Measurements from ENCODE around the gene NRP1.
"Not testable (repeated sequence)": the region's sequence is repeated elsewhere in the genome, so short reads cannot be mapped to it uniquely, and the experiment has no call there.

The NRP1 gene

DNA sequence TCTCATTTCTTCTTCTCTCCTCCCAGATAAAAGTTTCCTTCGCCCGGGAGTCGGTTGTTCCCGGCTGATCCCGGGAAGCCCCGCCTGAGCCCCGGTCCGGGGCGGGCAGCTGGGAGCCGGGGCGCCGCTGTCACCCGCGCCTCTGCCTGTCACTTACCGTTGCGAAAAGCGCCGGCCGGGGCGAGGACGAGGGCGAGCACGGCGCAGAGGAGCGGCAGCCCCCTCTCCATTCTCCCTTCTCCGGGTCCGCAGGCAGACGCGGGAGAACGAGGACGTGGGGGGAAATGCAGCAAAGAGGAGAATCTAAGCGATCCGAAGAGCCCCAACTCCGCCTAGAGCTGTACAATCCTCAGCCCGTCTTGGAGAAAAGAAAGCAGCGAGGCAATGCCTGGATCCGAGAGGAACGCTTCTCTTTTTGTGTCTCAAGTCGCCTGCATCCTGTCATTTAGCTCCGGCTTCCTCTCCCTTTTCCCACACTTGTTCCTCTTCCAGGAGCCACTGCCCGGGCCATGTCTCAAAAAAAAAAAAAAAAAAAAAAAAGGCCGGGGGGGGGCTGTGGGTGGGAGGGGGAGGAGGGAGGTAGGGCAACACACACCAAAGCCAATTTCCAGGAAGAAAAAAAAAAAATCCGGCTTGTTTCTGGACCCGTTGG lies at the start of gene NRP1:
NRP1 (minus strand) TSS at position 515 of the 652 bp plus-strand sequence; CDS start at position 230, 285 bp downstream.
- no peak for DNase-seq

- DNase-seq, result not testable (repeated sequence)
Measured at GRCh38 chr10:33384201-33384600, 49.7 kb upstream of the NRP1 start.

- DNase-seq, result no peak
Measured at GRCh38 chr10:33382921-33383713, 48.6 kb upstream of the NRP1 start.

GRCh38 chr10:33382216-33382600 lies 47.7 kb upstream of the NRP1 start:
- DNase-seq, result no peak

GRCh38 chr10:33381451-33382215 lies 47.2 kb upstream of the NRP1 start:
- DNase-seq, result no peak

- no peak for DNase-seq
Measured at GRCh38 chr10:33377658-33378025, 43.2 kb upstream of the NRP1 start.

- no peak for DNase-seq
Measured at GRCh38 chr10:33376976-33377657, 42.6 kb upstream of the NRP1 start.

DNA sequence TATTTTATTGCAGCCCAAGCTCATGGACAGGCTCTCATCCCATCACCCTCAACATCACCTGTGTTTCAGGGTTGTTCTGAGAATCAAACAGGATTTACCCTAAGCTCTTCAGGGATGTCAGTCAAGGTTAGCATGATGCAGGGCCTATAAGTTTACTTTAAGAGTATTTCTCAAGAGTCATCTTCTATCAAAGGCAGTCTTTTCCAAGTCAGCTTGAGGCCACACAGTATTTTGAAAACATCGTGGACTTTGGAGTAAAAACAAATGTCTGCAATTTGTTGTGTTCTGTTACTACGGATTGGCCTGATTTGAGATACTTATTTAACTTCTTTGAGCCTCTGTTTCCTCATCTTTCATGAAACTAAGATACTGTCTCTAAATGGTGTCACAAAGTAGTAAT lies 42.0 kb upstream of the NRP1 start:
- no peak for DNase-seq

DNA sequence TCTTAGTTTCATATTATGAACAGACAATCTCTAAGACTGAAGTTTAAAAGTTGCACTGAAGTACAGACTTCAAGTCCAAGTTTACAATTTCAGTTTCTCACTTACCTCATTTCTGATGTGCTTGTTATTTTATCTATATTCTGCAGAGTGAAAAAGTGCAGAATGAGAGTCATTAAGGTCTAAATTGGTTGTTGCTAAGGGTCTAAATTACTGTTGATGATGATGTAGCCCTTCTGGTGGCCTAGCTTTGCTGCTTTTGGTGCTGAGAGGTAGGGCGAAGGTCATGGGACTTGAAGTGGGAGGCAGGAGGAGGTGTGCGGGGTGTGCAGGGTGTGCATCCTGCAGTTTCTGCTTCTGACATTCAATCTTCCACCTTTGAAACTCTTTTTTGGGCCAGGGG lies 38.8 kb upstream of the NRP1 start:
- no peak for DNase-seq

GRCh38 chr10:33371234-33371633 lies 36.8 kb upstream of the NRP1 start:
- no peak for DNase-seq

DNA sequence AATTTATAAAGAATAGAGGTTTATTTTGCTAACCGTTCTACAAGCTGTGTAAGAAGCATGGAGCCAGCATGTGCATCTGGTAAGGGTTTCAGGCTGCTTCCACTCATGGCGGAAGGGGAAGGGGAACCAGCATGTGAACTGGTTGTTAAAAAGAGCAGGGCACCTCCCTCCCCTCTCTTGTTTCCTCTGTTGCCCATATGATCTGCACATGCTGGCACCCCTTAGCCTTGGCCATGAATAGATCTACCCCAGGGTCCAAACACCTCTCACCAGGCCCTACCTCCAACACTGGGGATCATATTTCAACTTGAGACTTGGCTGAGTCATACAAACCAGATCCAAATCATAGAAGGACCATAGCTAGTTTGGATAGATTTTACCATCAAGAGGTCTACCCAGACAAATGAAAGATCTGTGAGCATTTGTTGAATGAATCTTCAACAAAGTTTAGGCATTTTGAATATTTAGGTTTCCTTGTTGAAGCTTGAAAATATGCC lies 36.0 kb upstream of the NRP1 start:
- no peak for DNase-seq

DNA sequence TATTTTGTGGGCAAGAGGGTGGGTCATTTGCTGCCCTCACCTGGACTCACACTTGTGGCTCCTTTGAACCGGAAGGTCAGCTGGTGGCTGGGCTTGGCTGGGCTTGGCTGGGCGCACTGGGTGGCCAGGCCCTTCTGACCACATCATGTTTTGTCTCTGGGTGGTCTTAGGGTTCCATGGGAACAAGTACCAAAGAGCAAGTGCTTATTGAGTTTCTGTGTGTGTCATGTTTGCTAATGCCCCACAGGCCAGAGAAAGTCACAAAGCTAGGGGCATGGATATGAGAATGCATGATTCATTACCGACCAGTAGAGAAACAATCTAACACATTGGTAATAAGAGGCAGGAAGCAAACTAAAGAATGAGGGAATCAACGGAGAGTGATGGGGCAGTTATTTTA lies 33.6 kb upstream of the NRP1 start:
- no peak for DNase-seq

- no peak for DNase-seq
Measured at GRCh38 chr10:33365871-33366411, 31.5 kb upstream of the NRP1 start.

- DNase-seq, result no peak
Measured at GRCh38 chr10:33365301-33365700, 30.8 kb upstream of the NRP1 start.

- DNase-seq, result no peak
Measured at GRCh38 chr10:33363106-33363505, 28.6 kb upstream of the NRP1 start.

GRCh38 chr10:33358016-33358415 lies 23.5 kb upstream of the NRP1 start:
- DNase-seq, result no peak

DNA sequence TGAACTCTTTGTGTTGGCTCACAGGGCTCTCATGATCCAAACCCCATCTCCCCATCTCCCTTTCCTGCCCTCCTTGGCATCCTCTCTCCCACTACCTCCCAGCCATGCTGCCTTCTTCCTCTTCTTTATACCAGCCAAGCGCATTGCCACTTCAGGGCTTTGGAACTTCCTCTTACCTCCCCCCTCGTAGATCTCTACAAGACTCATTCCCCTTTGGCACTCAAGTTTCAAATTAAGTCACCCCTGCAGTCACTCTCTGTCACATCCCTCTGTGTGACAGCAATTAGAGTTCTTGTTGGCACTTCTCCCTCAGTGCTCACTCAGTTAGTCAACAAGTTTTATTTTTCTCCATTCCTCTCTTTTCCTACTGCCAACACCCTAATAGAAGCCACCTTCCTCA lies 20.8 kb upstream of the NRP1 start:
- no peak for DNase-seq

- no peak for DNase-seq
Measured at GRCh38 chr10:33353853-33354252, 19.4 kb upstream of the NRP1 start.

DNA sequence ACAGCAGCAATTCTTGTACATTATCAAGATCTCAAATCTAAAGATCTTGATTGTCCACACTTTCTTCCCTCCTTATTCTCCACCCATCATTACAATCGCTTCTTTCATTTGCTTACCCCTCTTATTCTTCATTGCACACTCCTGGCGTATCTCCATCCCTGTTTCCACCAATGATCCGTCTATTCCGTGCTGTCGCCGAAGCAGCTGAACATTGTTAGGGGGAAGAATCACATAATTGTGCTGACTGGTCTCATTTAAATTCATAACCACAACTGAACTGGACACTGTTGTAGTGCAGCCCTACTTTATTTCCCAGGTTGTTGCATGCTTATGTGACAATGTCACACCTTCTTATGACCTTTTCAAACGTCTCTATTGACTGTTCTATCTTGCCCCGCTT lies 18.9 kb upstream of the NRP1 start:
- DNase-seq, result no peak

- no peak for DNase-seq
Measured at GRCh38 chr10:33352615-33353014, 18.1 kb upstream of the NRP1 start.

DNA sequence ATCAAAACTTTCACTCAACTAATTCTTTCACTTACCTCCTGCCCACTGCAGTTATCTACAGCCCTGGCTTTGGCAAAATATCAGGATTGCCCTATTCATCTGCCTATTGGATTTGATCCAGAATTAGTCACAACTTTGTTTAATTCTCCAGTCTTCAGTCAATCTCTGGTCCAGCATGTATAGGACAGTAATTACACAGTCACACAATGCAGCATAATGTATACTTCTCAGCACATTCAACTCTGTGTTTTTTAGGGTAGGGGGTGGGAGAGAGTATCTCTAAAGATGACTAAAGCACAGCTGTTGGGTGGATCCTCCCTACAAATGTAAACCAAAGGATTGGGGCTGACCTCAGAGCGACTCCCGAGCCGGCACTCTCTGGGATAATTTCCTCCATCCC lies 17.7 kb upstream of the NRP1 start:
- no peak for DNase-seq

DNA sequence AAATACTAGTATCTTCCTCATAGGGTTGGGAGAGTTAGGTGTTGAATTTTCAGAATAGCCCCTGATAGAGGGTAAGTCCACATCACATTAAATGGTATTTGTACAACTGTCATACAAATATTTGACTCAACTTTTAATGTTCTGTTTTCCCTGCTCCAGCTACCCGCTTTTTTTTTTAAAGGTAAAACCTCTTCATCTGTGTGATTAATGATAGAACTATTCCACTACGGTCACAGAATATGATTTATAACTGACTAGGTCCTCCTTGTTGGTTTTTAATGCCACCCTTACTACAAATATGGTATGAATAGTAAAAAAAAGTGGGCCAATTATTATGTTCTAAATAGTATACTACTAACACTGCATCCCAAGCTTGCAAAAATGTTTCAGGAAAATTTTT lies 15.6 kb upstream of the NRP1 start:
- DNase-seq, result no peak

GRCh38 chr10:33349268-33349667 lies 14.8 kb upstream of the NRP1 start:
- DNase-seq, result no peak
